HG02884 (cell line): ENCODE results near the gene PRDM1.
"Not testable (repeated sequence)": the region's sequence is repeated elsewhere in the genome, so short reads cannot be mapped to it uniquely, and the experiment has no call there.

Experiments used
- ATAC-seq: cut with Tn5 transposase; IDR thresholded peaks from one replicate; pipeline ENCODE4 v1.9.1; 2021; ENCODE audit warnings: mild to moderate bottlenecking, moderate library complexity; ENCODE audit not compliant: unreplicated experiment

Gene PRDM1

DNA sequence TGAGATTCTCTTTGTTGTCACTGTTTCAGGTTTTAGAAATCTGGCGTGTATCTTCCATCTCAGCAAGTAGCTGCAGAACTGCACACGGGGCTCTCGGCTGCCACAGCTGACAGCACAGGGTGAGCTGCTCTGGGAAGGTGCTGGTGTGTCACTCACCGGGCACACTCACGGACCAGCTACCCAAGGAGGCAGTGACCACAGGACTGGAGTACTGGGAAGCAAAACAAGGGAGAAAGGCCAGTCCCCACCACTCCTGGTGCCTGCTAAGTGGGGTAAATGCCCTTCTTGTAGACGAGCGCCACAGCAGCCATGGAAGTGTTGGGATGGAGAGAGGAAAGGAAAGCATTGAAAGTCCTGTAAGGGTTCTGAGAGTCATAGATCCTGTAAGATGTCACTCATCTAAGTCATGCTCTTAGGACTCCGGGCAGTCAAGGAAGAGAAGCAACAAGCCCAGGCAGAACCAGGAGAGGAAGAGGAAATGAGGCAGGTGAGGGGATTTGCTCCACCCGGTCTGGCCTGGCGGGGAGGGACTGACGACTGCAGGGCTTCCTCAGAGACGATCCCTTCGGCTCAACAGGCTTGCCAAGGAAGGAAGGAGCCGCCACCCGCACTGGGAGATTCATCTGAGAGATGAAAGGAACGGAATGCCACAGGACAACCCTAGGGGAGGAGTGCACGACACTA is 48.1 kb downstream of the PRDM1 start:
- ATAC-seq = no peak

DNA sequence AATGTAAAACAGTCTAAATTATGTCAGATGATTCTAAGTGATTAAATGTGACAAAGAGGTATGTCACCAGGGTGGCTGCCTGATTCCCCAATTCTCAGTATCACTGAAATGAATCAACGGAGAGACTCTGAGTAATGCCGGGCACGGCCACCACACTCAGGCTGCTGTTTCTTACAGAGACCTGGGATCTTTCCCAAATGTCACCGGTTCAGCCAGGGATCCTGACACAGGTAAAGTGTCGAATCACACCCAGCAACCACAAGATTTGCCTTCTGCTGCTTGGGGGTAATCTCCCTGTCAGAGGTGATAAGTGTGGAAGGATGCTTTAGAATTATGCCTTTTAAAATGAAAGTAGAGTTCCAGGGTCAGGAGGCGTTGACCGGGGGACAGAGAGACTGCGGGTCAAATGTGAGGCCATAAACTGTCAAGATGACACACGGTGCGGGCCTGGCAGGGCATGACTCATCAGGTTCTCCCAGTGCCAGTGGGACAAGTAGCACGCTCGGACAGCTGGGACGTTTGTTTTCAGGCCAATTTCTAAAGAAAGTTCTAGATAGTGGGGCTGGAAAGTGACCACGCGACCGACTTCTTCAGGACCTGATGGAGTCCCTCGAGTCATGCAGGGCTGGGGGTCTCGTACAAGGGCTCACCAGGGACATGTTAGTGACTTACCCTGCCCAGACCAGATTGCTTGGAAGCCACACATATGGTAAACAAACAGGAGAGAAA is 48.9 kb downstream of the PRDM1 start:
- ATAC-seq = no peak

DNA sequence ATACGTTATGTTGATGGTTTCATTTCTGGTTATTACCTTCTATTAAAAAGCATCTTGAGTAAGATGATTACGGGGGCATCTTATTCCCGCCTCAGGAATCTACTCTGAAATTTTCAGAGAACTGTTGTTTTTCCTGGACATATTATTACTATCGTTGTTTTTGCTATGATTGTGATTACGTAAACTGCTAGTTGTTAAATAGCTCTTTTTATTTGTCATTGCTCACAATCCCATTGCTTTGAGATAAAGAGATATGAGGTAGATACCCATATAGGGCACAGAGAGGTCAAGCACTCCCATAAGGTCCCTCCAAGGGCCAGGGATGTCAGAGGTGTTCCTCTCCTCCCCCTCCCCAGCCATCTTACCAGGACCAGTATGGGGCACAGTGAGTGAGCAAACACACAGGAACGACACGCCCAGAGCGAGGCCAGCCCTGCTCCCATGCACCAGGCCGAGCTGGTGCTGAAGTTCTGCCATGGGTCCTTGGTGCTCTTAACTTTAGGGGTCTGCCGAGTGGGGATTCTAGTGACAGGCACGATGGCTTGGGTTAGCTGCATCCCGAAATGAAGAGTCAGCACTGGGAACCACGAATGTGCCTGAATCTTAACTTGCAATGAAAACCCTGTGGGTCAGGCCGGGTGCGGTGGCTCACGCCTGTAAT is 49.9 kb downstream of the PRDM1 start:
- no peak for ATAC-seq

DNA sequence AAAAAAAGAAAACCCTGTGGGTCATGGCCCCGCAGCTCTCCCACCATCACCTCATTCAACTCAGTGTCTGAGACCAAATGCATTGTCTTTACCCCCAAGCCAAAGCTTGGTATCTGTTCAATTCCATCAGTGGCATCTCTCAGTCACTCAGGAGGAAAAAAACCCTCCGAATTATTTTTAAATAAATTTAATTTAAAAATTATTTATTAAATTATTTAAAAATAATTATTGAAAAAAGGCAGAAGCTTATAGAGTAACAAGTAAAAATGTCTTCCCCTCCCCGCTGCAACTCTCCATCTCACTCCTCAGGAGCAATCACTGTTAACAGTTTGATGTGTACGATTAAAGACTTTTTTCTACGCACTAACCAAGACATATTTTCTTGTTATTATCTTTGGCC is 50.7 kb downstream of the PRDM1 start:
- ATAC-seq = no peak

DNA sequence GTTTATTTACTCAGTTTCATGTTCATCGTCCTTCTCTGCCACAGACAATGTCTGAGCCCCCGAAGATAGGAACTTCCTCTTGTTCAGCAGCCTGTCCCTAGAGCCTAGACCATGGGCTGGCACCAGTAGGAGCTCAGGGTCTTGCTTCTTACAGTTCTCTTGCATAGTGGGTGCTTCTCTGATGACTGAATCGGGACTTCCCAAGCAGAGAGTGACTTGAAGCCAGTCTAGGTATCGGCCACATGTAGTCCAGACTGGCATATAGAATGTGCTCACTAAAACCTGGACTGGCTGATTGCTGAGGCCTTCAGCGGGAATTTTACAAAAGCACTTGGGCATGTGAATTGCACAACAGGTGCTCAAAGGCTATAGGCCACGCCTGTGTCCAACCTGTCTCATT is 52.0 kb downstream of the PRDM1 start:
- ATAC-seq = no peak

DNA sequence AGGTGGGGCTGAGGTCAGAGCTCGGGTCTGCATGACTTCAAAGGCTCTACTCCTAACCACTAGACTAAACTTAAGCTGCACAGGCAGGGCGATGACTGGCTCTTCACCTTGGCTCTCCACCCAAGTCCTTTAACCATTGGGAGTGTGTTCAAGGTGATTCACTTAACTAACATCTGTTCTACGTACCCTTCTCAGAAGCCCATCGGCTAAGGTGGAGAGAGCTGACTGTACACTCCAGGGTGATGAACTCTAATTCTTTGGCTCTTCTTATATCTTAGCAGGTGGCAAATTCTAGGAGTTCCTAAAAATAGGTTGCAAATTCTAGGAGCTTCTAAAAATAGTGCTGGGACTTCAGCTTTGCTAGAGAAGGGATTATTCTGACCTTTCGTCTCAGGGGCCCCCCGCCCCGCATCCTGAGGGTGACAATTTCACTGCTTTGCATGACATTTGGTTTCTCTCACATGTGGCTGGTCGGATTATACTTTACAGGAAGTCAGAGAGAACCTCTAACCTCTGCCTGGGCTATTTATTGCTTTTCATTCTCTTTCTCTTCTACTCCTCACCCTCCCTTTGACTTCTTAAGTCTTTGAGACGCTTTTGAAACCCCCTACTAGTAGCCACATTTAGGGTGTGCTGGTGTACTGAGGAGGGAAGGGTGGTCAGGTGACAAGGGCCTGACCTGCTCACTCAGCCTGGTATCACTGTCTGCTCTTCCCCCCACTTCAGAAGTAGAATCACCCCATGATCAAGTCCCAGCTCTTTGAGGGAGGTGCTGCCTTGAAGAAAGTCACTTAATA is 55.5 kb downstream of the PRDM1 start:
- peak; percentile 62 for ATAC-seq

DNA sequence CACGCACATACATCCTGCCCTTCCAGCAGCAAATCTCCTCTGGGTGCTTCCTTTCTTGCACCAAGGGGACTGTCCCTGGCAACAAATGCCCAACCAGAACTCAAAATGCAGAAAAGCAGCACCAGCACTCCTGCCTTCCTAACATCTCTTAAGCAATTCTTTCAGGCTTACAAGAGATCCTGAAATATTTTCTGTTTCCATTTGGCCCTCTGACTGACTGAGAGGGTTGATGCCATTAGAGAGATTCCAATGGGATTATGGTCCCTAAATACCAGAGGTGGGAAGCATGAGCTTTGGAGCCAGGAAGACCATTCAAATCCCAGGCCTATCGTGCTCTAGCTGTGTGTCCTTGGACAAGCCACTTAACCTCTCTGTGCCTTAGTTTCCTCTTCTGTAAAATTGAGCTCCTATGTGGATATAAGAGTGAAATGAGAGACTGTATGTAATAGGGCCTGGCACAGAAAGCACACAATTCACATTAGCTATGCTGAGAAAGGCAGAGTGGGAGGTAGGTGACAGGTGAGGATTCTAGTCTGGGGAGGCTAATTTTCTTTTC is 56.8 kb downstream of the PRDM1 start:
- ATAC-seq = no peak

DNA sequence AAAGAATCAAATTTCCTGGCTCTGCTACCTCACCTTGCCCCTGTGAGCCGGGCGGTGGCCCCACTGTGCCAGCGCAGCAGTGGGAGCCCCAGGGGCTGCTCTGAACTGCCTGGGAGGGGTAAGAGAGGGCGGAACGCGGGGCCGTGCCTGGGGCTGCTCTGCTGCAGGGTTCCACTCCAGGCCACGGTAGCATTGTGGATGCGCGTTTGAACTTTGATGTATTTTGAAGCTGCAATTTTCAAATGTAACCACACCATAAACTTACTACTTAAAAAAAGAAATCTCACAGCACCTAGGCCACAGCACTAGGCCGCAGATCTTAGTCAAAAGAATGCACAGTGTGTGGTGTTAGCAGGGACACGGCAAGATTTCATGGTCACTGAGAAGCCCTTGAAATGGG is 57.5 kb downstream of the PRDM1 start:
- ATAC-seq = no peak

DNA sequence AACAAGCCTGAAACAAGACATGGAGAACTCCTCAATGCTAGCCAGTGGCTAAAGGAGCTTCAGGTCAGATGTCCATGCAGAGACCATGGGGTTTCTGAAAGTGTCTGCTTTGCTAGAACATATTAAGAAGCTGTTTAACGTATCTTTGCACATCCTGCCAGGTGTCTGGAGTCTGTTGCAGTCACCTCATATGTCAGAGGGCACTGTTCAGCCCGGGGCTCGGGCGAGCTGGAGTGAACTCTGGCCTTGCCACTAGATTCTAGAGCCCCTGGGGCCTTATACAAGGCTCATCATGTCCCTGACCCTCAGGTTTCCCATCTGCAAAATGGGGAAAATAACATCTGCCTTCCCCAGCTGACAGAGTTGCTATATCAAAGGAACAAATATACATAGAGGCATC is 59.0 kb downstream of the PRDM1 start:
- no peak for ATAC-seq

DNA sequence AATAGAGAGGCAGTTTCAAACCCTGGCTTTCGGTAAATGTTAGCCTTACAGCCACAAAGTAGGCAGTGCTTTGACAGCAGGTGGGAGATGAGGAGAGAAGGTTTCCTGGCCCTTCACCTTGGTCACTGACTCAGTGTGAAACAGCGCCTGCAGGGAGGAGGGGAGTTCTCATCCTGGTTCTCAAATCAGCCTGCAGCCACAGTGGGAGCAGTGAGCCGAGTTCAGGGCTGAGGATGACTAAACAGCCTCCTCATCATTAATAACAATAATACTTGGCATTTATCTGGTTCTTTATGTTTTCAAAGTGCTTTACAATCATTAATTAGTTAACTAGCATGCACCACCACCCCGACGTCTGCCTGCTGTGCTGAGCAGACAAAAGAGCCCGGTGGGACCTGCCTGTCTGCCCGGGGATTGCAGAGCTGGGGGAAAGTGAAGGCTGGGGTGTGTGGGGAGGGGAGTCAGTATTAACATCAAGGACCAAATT is 59.6 kb downstream of the PRDM1 start:
- ATAC-seq = peak; percentile 33

DNA sequence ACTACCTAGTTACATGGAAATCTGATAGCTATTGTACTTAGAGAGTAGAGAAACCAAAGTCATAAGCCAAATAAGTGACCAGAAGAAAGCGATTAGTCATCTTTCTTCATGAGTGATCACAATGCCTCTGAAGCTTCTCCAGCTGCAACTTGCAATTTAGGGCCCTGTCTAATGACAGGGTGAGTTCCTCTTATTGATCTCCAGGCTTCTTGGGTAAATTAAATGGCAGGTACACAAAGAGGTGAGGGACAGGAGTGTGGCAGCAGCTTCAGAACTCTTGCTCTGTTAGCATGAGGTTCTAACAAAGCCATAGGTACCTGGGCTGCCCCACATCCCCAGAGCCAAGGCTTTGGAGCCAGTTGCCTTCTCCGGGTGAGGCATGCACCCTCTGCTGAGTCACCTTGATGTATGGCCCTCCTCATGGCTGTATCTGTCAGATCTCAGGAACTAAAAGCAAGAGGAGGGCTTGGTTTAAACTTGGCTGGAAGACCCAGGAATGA is 60.8 kb downstream of the PRDM1 start:
- peak; percentile 38 for ATAC-seq

DNA sequence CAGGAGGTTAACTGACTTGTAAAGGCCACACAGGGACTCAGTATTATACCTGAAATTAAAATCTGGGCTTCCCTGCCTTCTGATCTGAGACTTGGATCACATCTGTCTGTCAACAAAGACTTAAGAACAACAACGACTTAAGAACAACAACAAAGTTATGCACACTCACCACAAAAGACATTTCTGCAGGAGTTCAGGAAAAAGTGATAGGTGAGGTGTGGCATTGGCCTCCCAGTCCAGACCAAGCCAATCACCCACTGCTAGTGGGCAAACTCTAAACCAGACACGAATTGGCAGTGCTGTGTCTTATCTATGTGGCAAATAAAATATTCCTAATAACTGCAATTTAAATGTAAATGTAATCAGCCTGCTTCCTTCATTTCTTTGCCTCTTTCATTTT is 61.3 kb downstream of the PRDM1 start:
- no peak for ATAC-seq

DNA sequence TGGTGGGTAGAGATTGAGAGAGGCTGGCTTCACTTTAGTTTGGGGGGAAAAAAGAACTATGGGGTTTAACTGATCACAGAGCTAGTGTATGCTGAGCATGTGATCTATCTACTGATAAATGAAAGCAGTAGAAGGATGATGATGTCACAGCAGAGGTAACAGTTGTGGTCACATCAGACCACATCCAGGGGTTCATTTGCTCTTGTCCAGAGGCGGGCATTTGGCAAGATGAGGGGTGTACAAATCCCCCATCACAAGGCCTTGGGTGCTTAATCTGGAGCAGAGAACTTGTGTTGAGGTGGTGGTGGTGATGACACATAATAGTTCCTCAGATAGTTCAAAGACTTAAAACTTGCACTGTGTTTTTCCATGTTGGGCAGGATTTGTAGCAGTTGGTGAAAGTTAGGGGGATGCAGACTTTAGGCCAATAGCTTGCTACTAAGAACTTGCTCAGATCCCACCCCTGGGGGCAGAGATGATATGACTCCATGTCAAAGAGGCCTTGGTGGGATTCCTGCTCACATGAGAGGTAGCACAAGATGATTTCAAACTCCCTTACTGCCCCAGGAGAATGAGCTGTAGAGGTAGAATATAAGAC is 63.4 kb downstream of the PRDM1 start:
- ATAC-seq = no peak

DNA sequence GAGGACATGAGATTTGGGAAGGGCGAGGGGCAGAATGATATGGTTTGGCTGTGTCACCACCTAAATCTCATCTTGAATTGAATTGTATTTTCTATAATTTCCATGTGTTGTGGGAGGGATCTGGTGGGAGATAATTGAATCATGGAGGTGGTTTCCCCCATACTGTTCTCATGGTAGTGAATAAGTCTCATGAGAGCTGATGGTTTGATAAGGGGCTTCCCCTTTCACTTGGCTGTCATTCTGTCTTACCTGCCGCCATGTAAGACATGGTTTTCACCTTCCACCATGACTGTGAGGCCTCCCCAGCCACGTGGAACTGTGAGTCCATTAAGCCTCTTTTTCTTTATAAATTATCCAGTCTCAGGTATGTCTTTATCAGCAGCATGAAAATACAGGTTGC is 66.3 kb downstream of the PRDM1 start:
- ATAC-seq = not testable (repeated sequence)

DNA sequence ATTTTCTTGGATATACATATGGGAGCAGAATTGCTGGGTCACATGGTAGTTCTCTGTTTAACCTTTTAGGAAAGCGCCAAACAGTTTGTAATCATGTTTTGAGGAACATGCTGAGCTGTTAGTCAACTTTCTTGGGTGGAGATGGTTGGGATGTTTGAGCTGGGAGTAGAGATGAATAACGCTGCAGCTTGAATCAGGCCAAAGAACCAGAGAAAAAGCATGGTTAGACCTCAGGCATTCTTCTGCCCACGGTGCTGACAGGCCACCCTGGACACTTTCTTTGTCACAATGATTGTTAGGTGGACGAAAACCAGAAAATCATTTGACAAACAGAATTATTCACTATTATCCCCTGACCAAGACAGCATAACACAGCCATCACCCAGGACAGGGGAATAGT is 66.8 kb downstream of the PRDM1 start:
- no peak for ATAC-seq

DNA sequence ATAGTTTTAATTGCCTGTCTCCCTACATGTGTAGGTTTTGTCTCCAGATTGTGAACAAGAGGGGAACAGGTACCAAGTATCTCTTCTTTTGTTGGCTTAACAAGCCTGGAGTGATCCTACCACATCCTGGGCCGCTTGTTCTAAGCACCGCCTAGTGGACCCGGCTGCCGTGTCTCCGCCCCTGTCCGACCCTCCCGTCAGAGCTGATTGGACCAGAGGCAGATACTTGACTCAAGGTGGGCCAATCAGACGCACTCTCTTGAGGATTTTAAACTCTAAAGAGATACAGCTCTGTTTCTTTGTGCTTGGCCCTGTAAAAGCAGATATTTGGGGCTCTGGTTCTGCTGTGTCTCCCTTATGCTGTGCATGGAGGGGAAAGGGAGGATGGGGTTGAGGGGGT is 68.2 kb downstream of the PRDM1 start:
- ATAC-seq = no peak

DNA sequence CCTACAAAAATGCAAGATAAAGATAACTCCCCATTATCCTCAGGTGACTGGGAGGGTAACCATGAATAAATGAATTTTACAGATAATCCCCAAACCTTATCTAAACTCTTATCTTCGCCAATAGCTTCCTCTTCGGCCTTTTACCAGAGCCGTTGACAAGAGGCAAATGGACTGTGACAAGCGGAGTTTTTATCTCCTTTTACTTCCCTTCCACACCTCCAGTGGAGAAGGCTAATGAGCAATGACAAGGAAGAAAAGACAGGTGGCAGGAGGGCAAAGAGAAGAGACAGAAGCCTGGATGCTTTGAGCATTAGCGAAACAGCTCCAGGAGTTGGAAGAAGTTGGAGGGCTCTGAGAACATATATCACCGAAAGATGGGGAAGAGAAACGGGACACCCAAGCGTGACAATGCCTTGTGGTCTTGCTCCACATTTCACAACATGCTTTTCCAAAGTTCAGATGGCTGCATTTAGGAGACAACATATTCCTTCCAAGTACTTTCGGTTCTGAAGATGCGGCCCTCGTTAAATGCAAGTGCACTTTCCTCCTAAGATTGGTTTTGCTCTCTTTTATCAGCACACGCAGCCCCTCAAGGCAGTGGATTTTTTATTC is 69.2 kb downstream of the PRDM1 start:
- ATAC-seq = no peak

DNA sequence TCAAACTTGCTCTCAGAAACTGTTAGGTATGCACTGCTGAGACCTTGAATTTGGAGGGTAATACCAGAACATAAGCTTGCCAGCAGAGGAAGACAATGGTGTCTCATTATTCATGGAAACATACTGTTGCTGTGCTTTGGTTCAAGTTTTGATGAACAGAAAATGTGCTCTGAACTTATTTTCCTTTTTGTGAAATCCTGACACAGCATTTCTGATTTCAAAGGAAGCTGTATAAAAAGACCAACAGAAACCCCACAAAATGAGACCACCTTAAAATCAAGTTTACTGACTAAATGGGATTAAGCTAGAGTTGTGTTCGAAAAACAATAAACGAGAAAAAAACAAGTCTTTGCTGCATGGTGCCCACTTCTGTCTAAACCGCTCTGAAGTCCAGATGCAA is 70.3 kb downstream of the PRDM1 start:
- ATAC-seq = no peak

DNA sequence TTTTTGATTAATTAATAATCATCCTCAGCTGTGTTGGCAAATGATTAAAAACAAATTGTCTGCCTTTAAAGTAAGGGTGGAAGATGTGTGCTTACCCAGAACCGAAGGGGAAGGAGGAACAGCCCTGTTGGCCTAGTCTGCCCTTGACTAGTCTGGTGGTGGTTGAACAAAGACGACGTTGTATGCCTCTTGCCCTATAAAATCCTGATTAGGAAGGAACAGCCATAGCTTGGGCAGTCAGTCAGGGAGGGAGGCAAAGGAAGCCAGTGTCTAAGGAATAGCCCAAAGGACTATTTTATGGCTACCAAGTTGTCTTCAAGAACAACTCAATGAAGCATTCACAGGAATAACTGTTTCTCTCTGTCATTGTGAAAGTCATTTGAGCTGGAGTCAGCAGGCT is 70.7 kb downstream of the PRDM1 start:
- ATAC-seq = no peak

DNA sequence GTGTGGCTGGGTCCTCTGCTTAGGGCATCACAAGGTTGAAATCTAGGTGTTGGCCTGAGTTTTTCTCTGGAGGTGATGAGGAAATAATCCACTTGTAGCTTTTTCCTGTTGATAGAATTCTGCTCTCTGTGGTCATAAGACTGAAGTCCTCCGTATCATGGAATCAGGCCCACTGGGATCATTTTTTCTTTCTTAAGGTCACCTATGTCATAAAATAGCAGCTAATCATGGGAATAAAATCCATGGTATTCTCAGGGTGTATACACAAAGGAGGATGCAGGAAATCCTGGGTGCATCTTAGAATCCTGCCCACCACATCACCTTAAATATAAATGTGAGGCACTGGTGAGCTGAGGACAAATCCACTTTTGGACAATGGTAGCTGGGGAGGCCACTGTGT is 72.7 kb downstream of the PRDM1 start:
- no peak for ATAC-seq
